Fibroblast of lung (primary cell): ENCODE results near the gene NDUFA3. TPM values are rescaled to one million over a fixed set of nuclear protein-coding genes. Genes with fewer than 3 reads are reported as not detected.

Experiments
- DNase-seq, 2 donors: peaks; one replicate each; pipeline versions ENCODE4 v3.0.0 to v3.0.0-alpha.2; 2010; ENCODE audit warnings: low read depth in 2 of 2
- H2AFZ ChIP-seq: 2 replicates; pipeline ENCODE4 v1.5.1; 2012; ENCODE audit warnings: low read length, control low read depth, inconsistent platforms
- H3K27ac ChIP-seq: 2 replicates; pipeline ENCODE4 v1.5.1; 2011; ENCODE audit warnings: low read length, control low read depth; ENCODE audit not compliant: insufficient read depth
- H3K27me3 ChIP-seq: 2 replicates; pipeline ENCODE4 v1.5.1; 2011; ENCODE audit warnings: mild to moderate bottlenecking, low read length; ENCODE audit not compliant: control insufficient read depth, insufficient read depth
- H3K36me3 ChIP-seq: 2 replicates; pipeline ENCODE4 v1.5.1; 2011; ENCODE audit warnings: low read length; ENCODE audit not compliant: control insufficient read depth, insufficient read depth
- H3K4me1 ChIP-seq: 2 replicates; pipeline ENCODE4 v1.5.1; 2011; ENCODE audit warnings: low read length; ENCODE audit not compliant: control insufficient read depth, insufficient read depth; ENCODE audit errors: extremely low read depth
- H3K4me2 ChIP-seq: 2 replicates; pipeline ENCODE4 v1.5.1; 2011; ENCODE audit warnings: low read length, control low read depth; ENCODE audit not compliant: insufficient read depth; ENCODE audit errors: extremely low read depth
- H3K4me3 ChIP-seq, 4 experiments: fragments of 200-600 bp in 1 of 4; sonication (generic) in 1 of 4; replicated peaks in 1 of 4; 2 replicates each; pipeline ENCODE4 v1.5.1; 2011 to 2016; ENCODE audit warnings: low read length in 4 of 4, low read depth in 3 of 4, mild to moderate bottlenecking in 3 of 4, control low read depth in 2 of 4, inconsistent platforms in 1 of 4, mixed read lengths in 1 of 4; ENCODE audit not compliant: insufficient read depth in 1 of 4; ENCODE audit errors: control extremely low read depth in 1 of 4
- H3K79me2 ChIP-seq: 2 replicates; pipeline ENCODE4 v1.5.1; 2012; ENCODE audit warnings: mild to moderate bottlenecking, low read length, inconsistent platforms; ENCODE audit not compliant: control insufficient read depth, insufficient read depth
- H3K9ac ChIP-seq: 2 replicates; pipeline ENCODE4 v1.5.1; 2011; ENCODE audit warnings: mild to moderate bottlenecking, low read length, control low read depth; ENCODE audit not compliant: insufficient read depth
- H3K9me3 ChIP-seq: 2 replicates; pipeline ENCODE4 v1.5.1; 2012; ENCODE audit warnings: low read depth, low read length; ENCODE audit not compliant: control insufficient read depth, insufficient read depth
- H4K20me1 ChIP-seq: 2 replicates; pipeline ENCODE4 v1.5.1; 2011; ENCODE audit warnings: low read length; ENCODE audit not compliant: control insufficient read depth, insufficient read depth; ENCODE audit errors: extremely low read depth
- CTCF ChIP-seq, 2 donors: IDR thresholded peaks in 1 of 2; conservative IDR thresholded peaks in 1 of 2; 1 replicate in 1 of 2; 2 replicates in 1 of 2; pipeline ENCODE4 v1.5.1; 2011 to 2012; ENCODE audit warnings: low read length in 2 of 2, control low read depth in 1 of 2, inconsistent platforms in 1 of 2, low read depth in 1 of 2, mild to moderate bottlenecking in 1 of 2
- EZH2 ChIP-seq: IDR thresholded peaks from 2 replicates; pipeline ENCODE4 v1.5.1; 2012; ENCODE audit warnings: low read length, control low read depth, mild to moderate bottlenecking; ENCODE audit errors: missing control alignments
- polyA plus RNA-seq, 2 donors: library from polyadenylated mRNA; depleted of rRNA in 1 of 2; stranded (reverse) in 1 of 2; unstranded in 1 of 2; fragments of >200 nt; gene quantifications; 2 replicates each; pipeline ENCODE4 v1.2.1, GENCODE V29; 2011 to 2012; ENCODE audit warnings: missing spikeins in 1 of 2
- total RNA-seq: library from RNA; depleted of rRNA; stranded (reverse); fragments of >200 nt; gene quantifications from 2 replicates; pipeline ENCODE4 v1.2.1, GENCODE V29; 2014

NDUFA3 gene
- total and polyA plus RNA-seq, 2 donors (not counting 1 experiment from before 2014, with no cell fraction given) = 22.8 to 35.4 TPM

- TF ChIP-seq CTCF (conservative IDR thresholded peaks at IDR 0.05 in 1 of 2, IDR thresholded peaks at IDR 0.05 in 1 of 2; ENCODE audit: low read depth in 1 of 2, low read length in 2 of 2) = no peak
- no peak for TF ChIP-seq EZH2
- Histone ChIP-seq H3K36me3 (peaks cover 12% of the 10 kb centered on the region), H3K9ac (no peak overlapping the region)
Measured at GRCh38 chr19:54106716-54107115, 4.1 kb downstream of the NDUFA3 start.

GRCh38 chr19:54107876-54108490 is 5.3 kb downstream of the NDUFA3 start:
- no peak for DNase-seq
- Histone ChIP-seq H4K20me1 (no peaks in the 10 kb centered on the region), H3K9me3 (no peaks in the 10 kb centered on the region), H3K27me3 (no peaks in the 10 kb centered on the region), H3K4me1 (no peaks in the 10 kb centered on the region), H3K4me2 (no peak overlapping the region), H2AFZ (no peak overlapping the region), H3K79me2 (peaks cover 9% of the 10 kb centered on the region), H3K36me3 (peaks cover 12% of the 10 kb centered on the region), H3K4me3 (no peak overlapping the region), H3K9ac (no peak overlapping the region), H3K27ac (no peak overlapping the region)
- TF ChIP-seq CTCF (conservative IDR thresholded peaks at IDR 0.05 in 1 of 2, IDR thresholded peaks at IDR 0.05 in 1 of 2; ENCODE audit: low read depth in 1 of 2, low read length in 2 of 2) = no peak
- no peak for TF ChIP-seq EZH2

More at GRCh38 chr19:54106716-54107115, 4.1 kb downstream of the NDUFA3 start:
- Histone ChIP-seq H3K4me1 (no peaks in the 10 kb centered on the region), H4K20me1 (no peaks in the 10 kb centered on the region), H3K27me3 (no peaks in the 10 kb centered on the region), H3K9me3 (no peaks in the 10 kb centered on the region), H3K27ac (no peak overlapping the region), H2AFZ (no peak overlapping the region), H3K4me2 (no peak overlapping the region), H3K79me2 (peaks cover 11% of the 10 kb centered on the region), H3K4me3 (no peak overlapping the region)
- DNase-seq = no peak

- no peaks in the 10 kb centered on the region for H4K20me1 ChIP-seq
- TF ChIP-seq CTCF (conservative IDR thresholded peaks at IDR 0.05 in 1 of 2, IDR thresholded peaks at IDR 0.05 in 1 of 2; ENCODE audit: low read depth in 1 of 2, low read length in 2 of 2) (no peak), EZH2 (no peak)
- H3K36me3 ChIP-seq = peaks cover 12% of the 10 kb centered on the region
- no peaks in the 10 kb centered on the region for H3K27me3 ChIP-seq
- no peak overlapping the region for H3K27ac ChIP-seq
- H3K4me1 ChIP-seq = no peaks in the 10 kb centered on the region
- no peak for DNase-seq
- H3K79me2 ChIP-seq = peaks cover 3% of the 10 kb centered on the region
- no peaks in the 10 kb centered on the region for H3K9me3 ChIP-seq
- no peak overlapping the region for H3K4me3 ChIP-seq
- no peak overlapping the region for H3K9ac ChIP-seq
- H2AFZ ChIP-seq = no peak overlapping the region
- no peak overlapping the region for H3K4me2 ChIP-seq
Measured at GRCh38 chr19:54108496-54108895, 5.8 kb downstream of the NDUFA3 start.
